Measurements from ENCODE around the gene LSM14A.

DNA sequence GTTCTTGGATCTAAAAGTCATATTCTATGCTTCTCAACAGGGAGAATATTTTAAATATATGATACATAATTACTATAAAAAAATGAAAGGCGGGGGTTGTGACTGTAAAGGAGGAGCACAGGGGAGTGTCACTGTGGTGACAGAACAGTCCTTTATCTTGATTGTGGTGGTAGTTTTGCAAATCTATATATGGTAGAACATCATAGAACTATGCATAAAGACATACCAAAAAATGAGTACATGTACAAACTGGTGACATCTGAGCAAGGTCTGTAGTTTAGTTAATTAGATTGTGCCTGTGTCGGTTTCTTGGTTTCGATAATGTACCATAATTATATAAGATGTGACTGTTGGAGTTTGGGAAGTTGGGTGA is 43.3 kb downstream of the LSM14A start:
- TF ChIP-seq, protein P1, sequence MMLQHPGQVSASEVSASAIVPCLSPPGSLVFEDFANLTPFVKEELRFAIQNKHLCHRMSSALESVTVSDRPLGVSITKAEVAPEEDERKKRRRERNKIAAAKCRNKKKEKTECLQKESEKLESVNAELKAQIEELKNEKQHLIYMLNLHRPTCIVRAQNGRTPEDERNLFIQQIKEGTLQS (CRISPR knock-in tag; IDR thresholded peaks at IDR 0.05): no peak
- TF ChIP-seq, protein P2, sequence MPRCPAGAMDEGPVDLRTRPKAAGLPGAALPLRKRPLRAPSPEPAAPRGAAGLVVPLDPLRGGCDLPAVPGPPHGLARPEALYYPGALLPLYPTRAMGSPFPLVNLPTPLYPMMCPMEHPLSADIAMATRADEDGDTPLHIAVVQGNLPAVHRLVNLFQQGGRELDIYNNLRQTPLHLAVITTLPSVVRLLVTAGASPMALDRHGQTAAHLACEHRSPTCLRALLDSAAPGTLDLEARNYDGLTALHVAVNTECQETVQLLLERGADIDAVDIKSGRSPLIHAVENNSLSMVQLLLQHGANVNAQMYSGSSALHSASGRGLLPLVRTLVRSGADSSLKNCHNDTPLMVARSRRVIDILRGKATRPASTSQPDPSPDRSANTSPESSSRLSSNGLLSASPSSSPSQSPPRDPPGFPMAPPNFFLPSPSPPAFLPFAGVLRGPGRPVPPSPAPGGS (CRISPR knock-in tag; IDR thresholded peaks at IDR 0.05): no peak
- no peak for TF ChIP-seq DR1 (CRISPR knock-in tag; IDR thresholded peaks at IDR 0.05)
- TF ChIP-seq, protein P3, sequence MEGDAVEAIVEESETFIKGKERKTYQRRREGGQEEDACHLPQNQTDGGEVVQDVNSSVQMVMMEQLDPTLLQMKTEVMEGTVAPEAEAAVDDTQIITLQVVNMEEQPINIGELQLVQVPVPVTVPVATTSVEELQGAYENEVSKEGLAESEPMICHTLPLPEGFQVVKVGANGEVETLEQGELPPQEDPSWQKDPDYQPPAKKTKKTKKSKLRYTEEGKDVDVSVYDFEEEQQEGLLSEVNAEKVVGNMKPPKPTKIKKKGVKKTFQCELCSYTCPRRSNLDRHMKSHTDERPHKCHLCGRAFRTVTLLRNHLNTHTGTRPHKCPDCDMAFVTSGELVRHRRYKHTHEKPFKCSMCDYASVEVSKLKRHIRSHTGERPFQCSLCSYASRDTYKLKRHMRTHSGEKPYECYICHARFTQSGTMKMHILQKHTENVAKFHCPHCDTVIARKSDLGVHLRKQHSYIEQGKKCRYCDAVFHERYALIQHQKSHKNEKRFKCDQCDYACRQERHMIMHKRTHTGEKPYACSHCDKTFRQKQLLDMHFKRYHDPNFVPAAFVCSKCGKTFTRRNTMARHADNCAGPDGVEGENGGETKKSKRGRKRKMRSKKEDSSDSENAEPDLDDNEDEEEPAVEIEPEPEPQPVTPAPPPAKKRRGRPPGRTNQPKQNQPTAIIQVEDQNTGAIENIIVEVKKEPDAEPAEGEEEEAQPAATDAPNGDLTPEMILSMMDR (CRISPR knock-in tag; IDR thresholded peaks at IDR 0.05): no peak
- TF ChIP-seq, protein P4, sequence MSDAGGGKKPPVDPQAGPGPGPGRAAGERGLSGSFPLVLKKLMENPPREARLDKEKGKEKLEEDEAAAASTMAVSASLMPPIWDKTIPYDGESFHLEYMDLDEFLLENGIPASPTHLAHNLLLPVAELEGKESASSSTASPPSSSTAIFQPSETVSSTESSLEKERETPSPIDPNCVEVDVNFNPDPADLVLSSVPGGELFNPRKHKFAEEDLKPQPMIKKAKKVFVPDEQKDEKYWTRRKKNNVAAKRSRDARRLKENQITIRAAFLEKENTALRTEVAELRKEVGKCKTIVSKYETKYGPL (CRISPR knock-in tag; IDR thresholded peaks at IDR 0.05): no peak
- TF ChIP-seq NFYB (CRISPR knock-in tag; IDR thresholded peaks at IDR 0.05): no peak
